ACHN (cell line): ENCODE measurements around the gene LIMS2.

Source experiments
- DNase-seq: peaks from one replicate; pipeline ENCODE4 v3.0.0-alpha.2; 2015
- in situ Hi-C: cut with HindIII; loops from 2 replicates; pipeline ENCODE4 v1.10.0; 2017; ENCODE audit warnings: low sequenced_read_pairs, low pct_ligation_motif_present, low pct_unique_long_range_greater_than_20kb

LIMS2 gene

DNA sequence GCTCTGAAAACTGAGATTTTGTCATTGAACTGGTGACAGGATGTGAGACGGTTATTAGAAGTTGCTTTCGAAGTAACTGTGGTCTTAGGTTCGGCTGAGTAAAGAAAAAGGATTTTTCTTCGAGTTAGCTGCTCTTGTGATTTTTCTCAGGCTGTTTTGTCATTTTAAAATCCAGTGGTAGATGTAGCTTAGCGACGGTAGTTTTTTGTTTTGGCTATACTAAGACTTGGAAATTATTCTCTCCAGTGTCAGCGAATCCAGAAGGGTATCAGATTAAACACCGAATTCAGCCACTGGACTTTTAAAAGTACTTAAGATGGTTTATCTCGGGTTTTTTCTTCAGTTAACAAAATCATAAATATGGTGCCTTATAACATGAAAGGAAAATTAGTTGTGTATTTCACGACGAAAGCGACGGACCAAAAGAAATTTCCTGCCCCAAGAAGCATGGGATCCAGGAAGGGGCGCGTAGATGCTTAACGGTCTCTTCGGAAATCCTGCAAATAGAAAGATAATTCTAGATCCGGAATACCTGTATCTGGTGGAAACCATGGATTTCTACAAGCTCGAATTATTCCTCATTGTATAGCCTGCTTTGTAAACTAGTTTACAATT lies 27.2 kb upstream of the LIMS2 start:
- no peak for DNase-seq
- in situ Hi-C loops: no loop called here

DNA sequence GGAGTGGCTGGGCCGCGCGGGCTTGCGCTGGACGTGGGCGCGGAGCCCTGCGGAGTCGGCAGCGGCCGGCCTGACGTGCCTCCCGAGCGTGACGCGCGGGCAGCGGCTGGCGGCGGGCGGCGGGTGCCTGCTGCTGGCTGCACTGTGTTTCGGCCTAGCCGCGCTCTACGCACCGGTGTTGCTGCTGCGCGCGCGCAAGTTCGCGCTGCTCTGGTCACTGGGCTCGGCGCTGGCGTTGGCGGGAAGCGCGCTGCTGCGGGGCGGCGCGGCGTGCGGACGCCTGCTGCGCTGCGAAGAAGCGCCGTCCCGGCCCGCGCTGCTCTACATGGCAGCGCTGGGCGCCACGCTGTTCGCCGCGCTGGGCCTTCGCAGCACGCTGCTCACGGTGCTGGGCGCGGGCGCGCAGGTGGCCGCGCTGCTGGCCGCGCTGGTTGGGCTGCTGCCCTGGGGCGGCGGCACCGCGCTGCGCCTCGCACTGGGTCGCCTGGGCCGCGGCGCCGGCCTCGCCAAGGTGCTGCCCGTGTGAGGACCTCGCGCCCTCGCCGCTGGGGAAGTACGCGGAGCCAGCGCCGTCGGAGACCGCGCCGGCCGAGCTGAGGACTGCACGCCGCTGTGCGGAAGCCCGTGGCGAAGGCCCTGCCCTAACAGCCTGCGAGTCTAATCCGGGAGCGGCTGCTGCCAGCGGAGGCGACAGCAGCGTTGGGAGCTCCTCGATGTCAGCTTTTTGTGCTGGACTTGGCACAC lies 26.5 kb upstream of the LIMS2 start:
- in situ Hi-C loops: no loop called here
- DNase-seq: peak; percentile 80

DNA sequence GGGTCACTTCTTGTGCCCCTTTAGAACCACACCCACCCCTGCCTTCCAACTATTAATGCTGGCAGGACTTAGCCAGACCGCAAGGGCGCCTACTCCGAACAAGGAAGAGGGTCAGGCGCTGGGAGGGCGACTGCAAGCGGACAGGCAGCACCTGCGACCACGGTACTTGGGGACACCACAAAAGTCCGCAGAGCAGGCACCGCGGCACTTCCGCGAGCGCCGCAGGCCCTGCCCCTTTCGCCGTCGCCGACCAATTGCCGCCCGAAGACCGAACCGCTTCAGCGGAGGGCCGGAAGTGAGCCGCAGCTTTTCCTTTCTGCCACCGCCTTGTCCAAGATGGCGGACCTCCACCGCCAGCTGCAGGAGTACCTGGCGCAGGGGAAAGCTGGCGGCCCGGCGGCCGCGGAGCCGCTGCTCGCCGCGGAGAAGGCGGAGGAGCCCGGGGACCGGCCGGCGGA lies 25.9 kb upstream of the LIMS2 start, which contains the start of gene SFT2D3:
TSS of gene SFT2D3 (plus strand) at position 305 of the 458 bp plus-strand sequence. CDS start at position 337, 32 bp downstream.
- peak; percentile 90 for DNase-seq
- in situ Hi-C loops: no loop called here

DNA sequence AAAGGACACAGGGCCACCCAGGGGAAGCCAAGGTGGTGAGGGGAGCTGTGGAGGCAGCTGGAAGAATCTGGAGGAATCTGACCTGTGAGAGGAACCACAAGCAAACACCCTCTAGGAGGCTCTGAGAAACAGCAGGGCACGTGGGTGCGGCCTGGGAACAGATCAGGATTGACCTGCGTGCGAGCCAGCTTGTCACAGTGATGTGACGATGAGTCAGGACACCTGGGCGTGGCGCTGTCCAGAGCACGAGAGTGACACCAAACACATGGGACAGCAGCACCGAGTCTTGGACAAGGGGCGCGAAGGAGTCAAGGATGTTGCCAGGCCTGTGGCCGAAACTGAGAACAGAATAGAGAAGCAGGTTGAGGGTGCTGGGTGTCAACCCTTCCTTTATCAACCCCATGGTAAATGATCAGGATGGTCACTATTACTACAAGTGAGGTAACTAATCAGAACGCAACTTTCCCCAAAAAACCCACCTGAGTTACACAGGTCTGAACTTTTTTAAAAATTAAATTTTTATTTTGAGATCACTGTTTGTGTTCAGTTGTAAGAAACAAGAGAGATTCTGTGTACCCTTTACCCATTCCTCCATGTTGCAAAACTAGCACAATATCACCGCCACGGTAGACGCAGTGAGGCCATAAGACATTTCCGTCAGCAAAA lies 25.3 kb upstream of the LIMS2 start:
- in situ Hi-C loops: no loop called here
- no peak for DNase-seq

DNA sequence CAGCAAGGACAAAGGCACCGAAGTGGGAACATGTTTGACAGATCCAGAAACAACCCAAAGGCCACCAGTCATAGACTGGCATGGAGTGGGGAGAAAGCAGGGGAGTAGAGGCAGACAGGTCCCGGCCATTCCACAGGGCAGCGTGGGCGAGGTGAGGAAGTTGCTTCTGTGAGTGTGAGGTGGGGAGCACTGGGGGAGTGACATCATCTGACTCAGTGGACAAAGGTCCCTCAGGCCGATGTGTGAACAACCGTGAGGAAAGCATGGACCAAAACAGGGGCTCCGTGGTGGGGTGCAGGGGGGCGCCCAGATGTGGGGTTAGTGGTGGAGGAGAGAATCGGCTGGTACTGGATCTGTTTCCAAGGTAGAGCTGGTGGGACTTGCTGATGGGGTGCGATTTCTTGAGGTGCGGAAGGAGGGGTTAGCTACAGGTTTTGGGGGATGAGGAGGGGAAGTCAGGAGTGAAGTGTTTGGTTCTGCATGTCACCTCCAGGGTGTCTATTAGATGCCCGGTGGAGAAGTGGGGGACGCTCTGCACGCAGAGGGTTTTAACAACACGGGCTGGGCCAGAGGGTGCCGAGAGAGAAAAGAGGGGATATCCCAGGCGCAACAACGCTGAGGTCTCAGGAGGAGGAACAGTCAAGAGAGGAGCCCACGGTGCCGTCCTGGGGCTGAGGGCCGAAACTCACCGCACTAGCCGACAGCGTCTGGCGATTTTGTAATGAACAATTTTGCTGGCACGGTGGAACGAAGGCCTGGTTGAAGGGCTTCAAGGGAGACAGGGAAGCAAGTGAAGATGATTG lies 23.4 kb upstream of the LIMS2 start:
- no peak for DNase-seq
- in situ Hi-C loops: no loop called here

DNA sequence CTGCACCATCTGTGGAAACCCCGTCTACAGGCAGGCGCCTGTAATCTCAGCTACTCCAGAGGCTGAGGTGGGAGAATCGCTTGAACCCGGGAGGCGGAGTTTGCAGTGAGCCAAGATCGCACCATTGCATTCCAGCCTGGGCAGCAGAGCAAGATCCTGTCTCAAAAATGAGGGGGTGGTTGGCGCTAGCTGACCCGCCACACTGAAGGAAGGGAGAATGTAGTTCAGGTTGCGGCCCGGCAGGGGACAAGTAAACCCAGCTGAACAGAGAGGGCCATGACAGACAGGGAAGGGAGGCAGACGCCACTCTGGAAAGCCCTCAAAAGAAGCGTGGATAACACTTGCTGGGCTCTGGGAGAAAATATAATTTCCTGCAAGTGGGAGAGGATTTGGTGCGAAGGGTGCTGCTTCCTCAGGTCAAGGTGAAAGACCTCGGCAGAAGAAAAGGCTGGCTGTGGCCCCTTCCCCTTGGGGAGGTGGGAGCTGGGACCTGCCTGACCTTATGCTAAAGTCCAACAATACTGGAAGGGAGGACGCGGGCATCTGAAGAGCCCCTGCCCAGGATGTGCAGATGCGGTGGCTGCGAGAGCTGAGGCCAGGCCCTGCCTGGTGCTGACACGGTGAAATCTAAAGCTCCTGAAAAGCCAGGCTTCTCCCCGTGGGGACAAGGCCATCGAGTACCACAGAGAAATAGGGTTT lies 22.3 kb upstream of the LIMS2 start:
- in situ Hi-C loops: no loop called here
- no peak for DNase-seq

DNA sequence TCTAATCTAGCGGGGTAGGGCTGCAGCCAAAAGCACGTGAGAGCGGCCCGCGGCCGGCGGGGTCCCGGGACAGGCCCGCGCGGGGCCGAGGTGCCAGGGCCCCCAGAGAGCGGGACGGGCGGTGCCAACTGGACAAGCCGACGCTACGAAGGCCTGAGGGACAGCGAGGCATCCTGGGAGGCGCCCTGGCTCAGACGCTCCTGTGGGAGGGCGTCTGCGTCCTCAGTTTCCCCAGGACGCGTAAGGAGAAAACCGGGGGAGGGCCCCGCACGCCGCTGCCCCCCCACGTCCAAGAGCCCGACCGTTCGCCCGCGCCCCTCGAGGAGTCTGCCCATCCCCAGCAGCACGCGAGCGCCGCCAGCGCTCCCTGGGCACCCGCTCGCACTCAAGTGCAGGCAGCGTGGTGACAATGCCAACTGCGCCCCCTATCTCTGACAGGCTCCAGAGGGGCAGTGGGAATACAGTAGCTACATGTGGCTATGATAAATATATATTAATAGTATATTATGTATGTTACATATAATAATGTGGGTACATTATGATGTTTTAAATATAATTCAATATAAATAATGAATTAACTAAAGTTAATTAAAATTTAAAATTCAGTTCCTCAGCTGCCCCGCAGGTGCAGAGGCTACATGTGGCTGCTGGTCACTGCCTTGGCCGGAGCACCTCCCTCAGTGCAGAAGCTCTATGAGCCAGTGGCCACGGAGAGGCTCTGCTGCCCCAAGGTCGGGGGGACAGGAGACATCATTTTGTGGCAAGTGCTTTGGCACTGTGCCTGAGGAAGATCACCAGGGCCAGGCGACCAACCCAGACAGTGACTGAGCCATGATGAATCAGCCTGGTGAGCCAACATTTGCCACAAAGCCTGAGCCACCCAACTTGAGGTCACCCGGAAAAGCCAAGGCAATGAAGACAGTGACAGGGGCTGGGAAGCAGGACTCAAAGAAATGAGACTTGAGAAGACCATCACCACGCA lies 20.5 kb upstream of the LIMS2 start:
- peak; percentile 8 for DNase-seq
- in situ Hi-C loops: no loop called here

DNA sequence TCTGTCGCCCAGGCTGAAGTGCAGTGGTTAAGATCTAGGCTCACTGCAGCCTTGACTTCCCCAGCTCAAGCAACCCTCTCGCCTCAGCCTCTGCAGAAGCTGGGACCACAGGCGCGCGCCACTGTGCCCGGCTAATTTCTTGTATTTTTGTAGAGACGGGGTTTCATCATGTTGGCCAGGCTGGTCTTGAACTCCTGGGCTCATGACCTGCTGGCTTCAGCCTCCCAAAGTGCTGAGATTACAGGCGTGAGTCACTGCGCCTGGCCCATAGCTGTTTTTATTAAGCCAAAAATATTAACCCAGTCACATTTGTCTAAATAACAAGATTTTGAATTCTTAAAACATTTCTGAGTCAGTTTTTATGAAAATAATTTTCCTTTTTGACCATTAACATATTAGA lies 19.7 kb upstream of the LIMS2 start:
- DNase-seq: no peak
- in situ Hi-C loops: no loop called here

DNA sequence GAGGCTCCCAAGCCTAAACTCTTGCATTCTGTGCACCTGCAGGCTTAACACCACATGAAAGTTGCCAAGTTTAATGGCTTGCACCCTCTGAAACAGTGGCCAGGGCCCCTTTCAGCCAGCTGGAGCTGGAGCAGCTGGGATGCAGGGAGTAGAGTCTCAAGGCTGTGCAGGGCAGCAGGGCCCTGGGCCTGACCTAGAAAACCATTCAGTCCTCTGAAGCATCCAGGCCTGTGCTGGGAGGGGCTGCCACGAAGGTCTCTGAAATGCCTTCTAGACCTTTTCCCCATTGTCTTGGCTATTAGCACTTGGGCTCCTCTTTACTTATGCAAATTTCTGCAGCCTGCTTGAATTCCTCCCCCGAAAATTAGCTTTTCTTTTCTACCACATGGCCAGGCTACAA lies 15.4 kb upstream of the LIMS2 start:
- in situ Hi-C loops: no loop called here
- no peak for DNase-seq

DNA sequence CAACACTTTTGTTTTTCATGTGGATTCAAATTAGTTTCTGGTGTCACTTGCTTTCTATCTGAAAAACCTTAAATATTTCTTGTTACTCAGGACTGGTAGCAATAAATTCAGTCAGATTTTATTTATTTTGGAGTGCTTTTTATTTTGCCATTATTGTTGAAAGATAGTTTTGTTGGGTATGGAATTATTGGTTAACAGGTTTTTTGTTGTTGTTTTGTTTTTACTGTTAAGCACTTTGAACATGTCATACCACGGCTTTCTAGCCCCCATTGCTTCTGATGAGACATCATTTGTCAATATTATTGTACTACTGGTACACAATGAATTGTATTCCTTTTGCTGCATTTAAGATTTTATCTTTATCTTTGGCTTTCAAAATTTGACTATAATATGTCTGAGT lies 13.1 kb upstream of the LIMS2 start:
- in situ Hi-C loops: no loop called here
- no peak for DNase-seq

DNA sequence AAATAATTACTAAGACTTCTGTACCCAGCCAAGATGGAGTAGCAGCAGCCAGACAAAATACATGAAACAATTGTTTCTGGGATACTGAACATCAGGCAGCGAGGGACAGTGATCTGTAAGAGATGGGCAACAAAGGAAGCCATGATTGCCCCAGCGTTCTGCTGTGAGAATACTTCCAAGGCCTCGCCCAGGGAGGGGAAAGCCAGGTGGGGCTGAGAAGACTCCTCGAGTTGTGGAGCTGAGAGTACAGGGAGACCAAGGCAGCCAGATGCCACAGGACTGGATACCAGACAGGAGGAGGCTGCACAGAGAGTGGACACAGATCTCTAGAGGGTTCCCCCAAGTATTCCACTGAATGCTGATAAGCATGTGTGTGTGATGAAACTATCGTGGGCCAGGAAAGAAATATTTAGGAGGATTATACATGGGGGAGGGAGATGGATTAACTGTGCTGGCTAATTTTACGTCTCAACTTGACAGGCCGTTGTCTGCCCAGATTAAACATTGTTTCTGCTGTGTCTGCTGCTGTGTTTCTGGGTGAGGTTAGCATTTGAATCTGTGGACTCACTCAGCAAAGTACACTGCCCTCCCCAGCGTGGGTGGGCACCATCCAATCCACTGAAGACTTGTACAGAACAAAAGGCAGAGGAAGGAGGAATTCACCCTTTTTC lies 10.2 kb upstream of the LIMS2 start:
- DNase-seq: no peak
- in situ Hi-C loops: no loop called here

DNA sequence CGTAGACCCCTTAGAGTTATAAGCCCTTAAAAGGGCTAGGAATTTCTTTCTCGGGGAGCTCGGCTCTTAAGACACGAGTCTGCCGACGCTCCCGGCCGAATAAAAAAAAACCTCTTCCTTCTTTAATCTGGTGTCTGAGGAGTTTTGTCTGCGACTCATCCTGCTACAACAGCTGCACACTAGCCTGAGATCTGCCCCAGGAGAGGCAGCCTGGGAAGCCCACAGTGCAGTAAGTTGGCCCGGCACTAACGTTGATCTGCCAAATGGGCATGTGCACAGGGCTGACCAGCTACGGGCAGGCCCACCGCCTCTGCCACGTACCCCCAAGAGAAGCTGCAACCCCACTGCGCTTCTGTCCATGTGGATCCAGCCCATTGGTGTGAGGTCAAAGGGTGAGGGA lies 8.4 kb upstream of the LIMS2 start:
- in situ Hi-C loops: no loop called here
- DNase-seq: peak; percentile 33

DNA sequence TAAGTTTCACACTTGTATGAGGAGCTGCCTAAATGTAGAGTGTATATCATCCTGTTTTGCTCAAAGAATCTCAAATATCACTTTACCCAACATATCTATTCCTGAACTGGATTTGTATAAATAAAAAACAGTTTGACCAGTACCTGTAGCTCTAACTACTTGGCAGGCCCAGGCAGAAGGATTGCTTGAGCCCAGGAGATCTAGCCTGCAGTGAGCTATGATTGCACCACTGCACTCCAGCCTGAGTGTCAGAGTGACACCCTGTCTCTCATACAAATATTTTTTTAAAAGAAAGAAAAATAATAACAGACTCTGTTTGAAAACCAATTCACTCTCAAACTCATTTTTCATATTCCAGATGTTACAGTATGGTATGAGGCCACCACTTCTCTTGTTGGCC lies 7.7 kb upstream of the LIMS2 start:
- in situ Hi-C loops: no loop called here
- DNase-seq: no peak

DNA sequence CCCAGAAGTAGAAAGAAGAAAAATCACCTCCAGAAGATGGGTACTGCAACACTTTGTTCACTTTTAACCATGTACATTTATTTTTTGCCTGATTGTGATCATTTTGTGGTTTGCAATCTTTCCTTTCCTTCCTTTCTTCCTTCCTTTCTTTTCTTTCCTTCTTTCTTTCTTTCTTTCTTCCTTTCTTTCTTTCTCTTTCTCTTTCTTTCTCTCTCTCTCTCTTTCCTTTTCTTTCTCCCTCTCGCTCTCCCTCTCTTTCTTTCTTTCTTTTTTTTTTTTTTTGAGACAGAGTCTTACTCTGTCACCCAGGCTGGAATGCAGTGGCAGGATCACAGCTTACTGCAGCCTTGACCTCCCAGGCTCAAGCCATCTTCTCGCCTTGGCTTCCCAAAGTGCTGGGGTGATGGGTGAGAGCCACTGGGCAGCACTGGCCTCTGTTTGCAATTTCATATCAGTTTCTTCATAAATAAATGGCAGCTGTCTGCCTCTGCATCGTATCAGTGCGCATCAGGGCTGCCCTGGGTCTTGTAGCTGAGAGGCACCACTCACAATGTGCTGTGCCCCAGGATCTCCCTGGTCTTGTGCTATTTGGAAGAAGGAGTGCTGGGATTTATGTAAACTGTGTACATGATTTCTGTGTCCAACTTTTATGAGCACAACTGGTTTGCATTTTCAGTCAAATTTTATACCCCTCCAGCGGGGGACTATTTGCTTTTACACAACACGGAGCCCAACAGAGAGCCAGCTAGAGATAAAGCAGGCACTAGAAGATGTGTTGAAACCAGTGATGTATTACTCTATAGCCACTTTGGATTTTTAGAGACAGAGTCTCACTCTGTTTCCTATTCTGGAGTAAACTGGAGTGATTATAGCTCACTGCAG lies 6.9 kb upstream of the LIMS2 start:
- in situ Hi-C loops: no loop called here
- no peak for DNase-seq

DNA sequence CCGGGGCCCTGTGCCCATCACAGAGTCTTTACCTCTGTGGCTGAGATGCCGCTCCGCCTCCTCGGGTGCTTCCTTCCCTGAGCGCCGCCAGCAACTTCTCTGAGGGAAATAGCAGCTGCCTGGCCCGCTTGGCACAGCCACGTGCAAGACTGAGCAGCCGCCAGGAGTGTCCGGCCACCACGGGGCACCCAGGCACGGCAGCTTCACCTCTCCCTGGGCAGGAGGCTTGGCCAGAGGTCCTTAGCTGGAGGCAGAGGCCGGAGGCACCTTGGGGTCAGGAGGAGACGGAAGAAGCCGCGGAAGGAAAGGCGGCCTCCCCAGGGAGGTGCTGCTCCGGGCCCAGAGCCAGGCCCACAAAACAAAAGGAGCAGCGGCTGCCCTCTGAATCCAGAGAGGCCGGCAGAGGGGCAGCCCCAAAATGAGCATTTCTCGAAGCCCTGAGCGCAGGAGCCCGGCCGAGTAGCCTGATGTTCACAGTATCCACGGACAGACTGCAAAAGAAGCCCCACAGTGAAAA lies 6.0 kb upstream of the LIMS2 start:
- no peak for DNase-seq
- in situ Hi-C loops: no loop called here
